Inferior parietal cortex (tissue), 1 donor: Measurements from ENCODE around the gene RPL23.
A peak's percentile ranks its signal among the peaks of the same experiment; 100 is the strongest.

ENCODE experiments used
- DNase-seq: peaks from one replicate; pipeline ENCODE4 v3.0.0-alpha.2; 2016; ENCODE audit errors: extremely low spot score

RPL23 gene

GRCh38 chr17:38883592-38884526 lies 30.3 kb upstream of the RPL23 start:
- DNase-seq = no peak

- no peak for DNase-seq
These were observed 29.3 kb upstream of the RPL23 start for GRCh38 chr17:38882870-38883269.

- no peak for DNase-seq
These were observed 28.2 kb upstream of the RPL23 start for GRCh38 chr17:38881600-38882191.

- DNase-seq = no peak
These were observed 26.6 kb upstream of the RPL23 start for GRCh38 chr17:38879878-38880665.

GRCh38 chr17:38877130-38877851 lies 23.8 kb upstream of the RPL23 start:
- DNase-seq = no peak

GRCh38 chr17:38875477-38876075 lies 22.1 kb upstream of the RPL23 start:
- DNase-seq = no peak

GRCh38 chr17:38874505-38875400 lies 21.2 kb upstream of the RPL23 start:
- DNase-seq = no peak

GRCh38 chr17:38873640-38874380 lies 20.3 kb upstream of the RPL23 start:
- DNase-seq = no peak

- DNase-seq = no peak
These were observed 19.3 kb upstream of the RPL23 start for GRCh38 chr17:38872671-38873385.

GRCh38 chr17:38872027-38872511 lies 18.5 kb upstream of the RPL23 start:
- no peak for DNase-seq

- DNase-seq = no peak
These were observed 17.9 kb upstream of the RPL23 start for GRCh38 chr17:38871247-38872015.

GRCh38 chr17:38870259-38871165 lies 17.0 kb upstream of the RPL23 start:
- DNase-seq = no peak

GRCh38 chr17:38869526-38870258 lies 16.2 kb upstream of the RPL23 start, which contains the start of gene LASP1:
Gene LASP1 (plus strand): TSS chr17:38870058. CDS start chr17:38870190, 132 bp downstream.
- peak; percentile 83 for DNase-seq

GRCh38 chr17:38868817-38869525 lies 15.4 kb upstream of the RPL23 start:
- DNase-seq = peak; percentile 92
